NCI-H1417 (cell line): ENCODE results near the gene PTPRT.

Experiments used
- DNase-seq, 3 experiments: peaks; one replicate each; lab custom pipeline; 2025; lab: John Stamatoyannopoulos, UW

The PTPRT gene

DNA sequence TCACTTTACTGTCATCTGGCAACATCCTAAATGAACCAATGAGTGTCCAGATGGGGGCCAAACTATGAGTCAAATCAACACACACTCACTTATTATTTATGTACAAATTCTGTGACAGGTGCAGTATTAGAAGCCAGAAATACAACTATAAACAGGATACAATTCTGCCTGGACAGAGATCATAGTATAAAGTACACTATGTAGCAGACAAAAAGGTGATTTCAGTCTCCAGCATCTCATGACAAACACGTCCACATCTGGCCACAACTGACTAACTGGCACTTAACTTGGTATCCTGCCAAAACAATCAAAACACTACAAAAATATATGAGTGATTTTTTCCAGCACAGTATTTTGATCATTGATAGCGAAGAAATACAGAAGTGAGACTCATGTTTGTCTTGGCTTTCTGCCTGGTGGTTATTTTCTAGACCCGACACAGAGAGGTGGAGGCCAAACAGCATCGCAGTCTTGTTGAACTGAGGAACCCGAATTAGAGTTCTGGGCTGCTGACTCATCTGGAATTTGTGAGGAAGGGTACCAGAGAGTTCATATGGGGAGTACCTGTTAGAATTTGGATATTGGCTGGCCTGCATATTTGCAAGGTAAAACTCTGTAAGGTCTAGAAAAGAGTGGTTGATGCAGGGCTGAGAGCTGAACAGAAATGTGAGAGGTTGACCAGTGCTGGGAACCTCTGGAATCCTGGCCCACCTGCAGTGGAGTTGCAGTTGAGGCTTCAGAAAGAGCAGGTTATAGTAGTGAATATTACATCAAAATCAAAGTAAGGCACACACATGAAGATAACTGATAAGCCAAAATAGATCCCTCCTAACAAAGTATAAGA is 475.2 kb downstream of the PTPRT start:
- peak in 2 of 3 experiments; percentile 28 to 65 for DNase-seq

DNA sequence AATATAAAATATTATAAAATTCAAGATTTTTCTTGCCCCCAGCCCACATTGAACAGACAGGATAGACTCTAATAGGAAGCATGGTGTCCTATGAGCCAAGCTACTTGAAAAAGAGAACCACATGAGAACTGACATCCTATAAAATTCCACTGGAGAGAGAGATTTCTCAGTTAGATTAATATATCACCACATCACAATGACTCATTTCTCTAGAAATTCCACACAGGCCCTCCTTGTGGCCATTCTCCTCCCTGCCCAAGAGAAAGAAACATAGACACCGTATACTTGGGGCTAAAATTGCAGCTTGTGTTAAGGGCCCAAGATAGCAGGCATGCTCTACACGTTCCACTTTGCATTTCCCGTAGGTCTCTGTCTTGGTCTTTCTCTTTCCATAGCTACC is 481.4 kb downstream of the PTPRT start:
- no peak for DNase-seq

DNA sequence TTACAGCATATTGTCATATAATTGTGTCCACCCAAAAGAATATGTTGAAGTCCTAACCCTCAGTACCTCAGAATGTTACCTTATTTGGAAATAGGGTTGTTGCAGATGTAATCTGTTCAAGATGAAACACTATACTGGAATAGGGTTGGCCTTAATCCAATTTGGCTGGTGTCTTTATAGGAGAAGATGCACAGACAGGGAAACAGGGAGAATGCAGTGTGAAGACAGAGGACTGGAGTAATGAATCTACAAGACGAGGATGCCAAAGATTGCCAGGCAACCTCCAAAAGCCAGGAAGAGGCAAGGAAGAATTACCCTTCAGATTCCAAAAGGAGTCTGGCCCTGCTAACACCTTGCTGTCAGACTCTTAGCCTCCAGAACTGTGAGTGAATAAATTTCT is 482.9 kb downstream of the PTPRT start:
- DNase-seq = no peak

DNA sequence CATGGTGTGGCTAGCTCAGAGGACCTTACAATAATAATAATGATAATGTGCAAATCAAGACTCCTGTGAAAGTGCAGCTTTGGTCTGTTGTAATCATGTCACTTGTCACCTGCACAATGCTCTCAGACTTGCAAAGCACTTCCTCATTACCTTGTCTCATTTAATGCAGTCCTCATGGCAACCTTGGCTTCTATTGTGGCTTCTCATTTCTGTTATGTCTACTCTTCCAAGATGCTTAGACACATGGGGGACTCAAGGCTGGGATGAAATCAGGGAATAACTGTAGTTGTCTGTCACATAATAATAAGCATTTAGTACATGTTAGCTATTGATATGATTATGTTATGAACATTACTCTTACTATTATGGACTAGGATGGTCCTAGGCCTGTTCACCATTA is 484.2 kb downstream of the PTPRT start:
- DNase-seq = no peak

DNA sequence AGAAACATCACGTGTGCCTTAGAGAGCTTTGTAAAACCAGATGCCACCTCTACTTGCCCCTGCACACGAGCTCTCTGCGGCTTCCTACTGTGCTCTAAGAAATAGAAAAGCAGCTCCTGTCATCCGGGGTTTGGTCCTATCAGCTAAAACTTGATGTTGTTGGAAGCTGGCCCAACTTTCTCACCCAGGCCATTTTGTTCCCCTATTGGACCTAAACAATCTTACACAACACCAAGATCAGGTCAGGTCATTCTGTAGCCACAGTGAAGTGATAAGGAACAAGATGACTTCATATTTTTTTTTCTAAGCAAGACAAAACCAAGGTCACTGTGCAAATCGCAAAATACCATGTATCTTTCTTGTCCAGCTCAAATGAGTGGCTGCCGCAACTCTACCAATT is 486.0 kb downstream of the PTPRT start:
- no peak for DNase-seq

DNA sequence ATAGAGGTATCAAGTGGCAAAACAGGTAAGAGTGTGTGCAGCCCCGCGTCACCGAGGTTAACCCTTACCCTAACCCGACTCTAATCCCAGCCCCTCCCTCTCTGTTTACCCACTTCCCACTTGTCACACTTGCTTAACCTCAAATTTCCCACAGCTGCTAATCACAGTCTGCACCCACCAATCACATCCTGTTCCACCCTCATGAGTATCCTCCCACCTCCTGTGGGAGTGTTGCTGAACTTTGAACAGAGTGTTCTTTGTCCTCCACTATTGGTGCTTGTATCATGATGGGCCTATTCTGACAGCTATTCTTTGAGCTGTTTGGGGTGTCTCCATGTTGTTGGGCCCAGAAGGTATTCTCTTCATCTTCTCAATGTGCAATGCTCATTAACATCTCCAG is 487.8 kb downstream of the PTPRT start:
- DNase-seq = no peak

DNA sequence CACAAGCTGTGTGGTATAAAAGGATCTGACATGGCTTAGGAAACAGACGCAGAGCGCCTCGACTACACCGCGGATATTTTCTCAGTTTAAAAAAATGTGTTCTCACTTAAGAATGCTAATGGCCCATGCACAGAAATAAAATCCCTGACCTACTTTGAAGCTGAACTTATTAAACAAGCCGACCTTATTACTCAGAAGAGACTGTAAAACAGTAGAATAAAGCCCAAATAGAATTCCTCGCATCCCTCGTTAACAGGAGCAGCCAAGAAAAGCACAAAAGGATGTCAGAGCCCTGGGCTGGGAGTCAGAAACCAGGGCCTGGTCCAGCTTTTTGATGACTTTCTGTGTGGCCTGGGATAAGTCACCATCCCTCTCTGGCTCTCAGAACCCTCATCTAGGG is 489.3 kb downstream of the PTPRT start:
- no peak for DNase-seq

DNA sequence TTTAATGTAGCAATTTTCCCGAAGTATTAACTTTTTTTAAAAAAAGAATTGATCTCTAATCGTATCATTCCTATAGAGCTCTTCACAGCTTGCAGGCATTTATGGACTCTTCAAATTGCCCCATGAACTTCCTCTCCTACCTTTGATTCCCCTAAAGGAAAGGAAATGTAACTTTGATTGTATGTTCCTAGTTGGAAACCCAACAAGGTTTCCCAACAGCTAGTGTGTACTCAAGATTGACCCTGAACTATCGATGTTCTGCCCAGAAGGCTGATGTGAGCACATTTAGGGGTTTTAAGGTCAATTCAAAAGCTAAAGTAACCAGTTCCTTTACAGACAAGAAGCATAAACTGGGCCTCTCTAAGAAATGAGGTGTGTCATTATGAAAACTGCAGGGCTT is 491.7 kb downstream of the PTPRT start:
- DNase-seq = no peak

DNA sequence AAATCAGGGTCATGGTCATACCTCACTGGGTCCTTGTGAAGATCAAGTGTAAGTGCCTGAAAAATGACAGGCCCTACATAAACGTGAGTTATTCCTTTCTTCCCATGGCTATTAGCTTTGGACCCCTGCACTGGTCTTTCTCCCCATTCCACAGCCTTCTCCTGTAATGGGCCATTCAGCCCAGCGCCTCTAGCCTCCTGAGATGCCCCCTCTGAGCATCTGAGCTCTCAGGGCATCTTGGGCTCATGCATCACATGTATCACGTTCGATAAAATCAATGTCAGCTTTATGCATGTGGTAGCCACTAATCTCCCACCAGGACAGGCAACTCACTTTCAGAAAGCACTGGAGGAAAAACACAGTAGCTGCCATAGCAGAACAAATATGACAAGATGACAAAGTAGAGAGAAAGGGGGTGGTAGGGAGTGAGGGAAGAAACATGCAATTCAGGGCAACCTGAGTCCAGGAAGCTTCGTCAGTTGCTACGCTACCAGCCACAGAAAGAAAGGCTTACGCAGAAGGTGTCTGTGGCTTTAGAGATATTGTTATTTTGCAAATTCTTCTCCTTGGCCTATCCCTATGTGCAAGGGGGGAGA is 498.8 kb downstream of the PTPRT start:
- DNase-seq = no peak

DNA sequence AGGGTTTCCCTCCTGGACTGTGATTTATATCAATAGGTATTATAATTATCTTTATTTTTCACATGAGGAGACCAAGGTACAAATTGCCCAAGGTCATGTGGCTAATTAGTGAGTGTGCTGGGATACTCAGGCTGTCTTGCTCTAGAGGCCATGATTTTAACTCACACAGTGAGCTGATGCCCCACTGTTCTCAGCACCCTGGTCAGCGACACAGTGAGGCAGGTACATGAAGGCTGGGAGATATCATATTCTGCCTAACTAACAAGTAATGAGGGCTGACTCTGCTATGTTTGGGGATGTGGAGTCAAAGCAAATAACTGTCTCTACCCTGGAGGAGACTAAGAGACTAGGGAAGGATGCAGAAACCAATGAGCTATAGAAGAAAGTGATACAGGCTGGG is 501.1 kb downstream of the PTPRT start:
- peak in 1 of 3 experiments; percentile 52 for DNase-seq

DNA sequence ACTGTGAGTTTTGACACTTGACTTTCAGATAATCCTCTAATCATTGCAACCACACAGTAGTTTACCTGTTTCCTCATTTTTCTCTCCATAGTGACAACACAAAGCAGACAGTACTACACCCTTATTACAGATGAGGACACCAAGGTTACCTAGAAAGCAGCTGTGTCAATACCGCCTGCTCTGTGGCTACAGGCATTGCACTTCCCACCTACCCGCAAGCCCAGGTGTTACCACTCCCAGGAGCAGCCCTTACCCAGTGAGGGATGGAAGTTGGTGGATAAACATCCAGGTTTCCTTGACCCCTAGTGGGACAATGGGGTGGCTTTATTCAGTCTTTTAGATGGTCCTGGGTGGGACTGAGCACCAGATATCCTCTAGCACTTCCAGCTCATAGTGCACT is 503.6 kb downstream of the PTPRT start:
- DNase-seq = peak in 2 of 3 experiments; percentile 45 to 70

DNA sequence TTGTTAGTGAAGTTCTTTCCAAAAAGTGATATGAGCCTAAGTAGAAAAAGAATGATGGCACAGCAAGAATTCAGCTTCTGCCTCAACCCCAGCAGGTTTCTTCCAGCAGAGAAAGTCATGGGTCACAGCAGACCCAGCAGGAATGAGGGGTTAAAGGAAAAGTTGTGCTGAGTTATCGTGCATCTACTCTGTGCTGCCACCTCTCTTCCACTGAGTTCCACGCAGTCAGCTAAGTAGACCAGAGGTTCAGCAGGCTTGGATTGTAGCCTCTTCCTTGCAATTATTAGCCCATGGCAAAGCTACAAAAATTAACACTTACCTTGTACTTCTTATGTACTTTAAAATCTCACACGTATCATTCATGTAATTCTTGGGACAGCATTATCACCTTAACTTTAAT is 510.8 kb downstream of the PTPRT start:
- DNase-seq = no peak

DNA sequence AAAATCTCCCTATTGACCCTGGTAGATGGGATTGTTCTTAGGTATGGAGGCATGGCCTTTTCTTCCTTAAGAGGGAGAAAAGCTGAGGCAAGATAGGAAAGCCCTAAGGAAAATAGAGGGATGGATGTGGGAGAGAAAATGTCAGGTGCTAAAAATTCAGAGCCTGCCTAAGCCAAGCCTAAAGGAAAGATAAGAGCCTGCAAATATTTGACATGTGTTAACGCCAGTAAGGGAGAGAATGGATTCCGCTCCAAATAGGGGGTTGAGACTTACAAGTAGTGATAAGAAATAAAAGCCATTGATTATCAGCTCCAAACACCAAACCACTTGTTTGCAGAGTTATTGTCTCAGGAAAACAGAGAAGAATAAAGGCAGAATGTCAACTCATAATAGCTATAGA is 533.6 kb downstream of the PTPRT start:
- no peak for DNase-seq

DNA sequence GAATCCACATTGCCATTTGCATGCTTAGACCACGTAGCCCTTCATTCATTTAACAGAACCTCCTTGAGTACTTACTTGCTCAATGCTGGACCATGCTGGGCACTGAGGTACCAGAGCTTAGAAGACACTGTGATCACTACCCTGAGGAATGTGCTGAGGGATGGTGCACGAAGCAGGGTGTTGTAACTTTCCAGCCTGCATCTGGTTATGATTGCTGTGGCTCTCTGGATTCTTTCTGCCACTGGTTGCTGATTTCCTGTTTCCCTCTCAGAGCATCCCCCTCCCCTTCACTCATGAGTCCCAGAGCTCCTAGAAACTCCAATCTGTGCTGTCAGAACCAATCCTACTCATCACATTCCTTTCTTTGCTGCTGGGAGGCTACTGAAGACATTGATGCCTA is 537.4 kb downstream of the PTPRT start:
- no peak for DNase-seq

DNA sequence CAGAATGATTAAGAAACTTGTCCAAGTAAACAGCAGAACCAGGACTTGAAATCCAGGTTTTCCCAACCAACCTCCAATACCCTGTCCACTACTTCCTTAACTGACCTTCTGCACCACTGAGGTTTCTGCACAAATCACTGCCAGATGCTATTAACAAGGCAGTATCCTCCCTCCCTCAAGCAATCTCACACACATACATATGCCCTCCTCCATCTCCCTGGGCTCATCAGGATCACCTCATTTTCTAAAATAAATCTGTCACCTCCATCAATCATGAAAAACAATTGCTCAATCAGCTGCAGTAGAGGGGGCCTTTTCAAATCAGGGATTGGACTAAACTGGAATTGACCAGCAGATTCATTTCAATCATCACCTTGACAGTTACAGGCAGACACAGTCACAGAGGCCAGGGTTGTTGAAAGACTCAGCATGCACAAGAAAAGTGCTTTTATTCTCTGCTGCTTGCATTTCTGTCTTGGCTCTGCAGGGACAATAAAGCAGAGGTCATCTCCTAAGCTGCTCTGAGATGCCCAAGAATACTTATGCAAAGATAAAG is 539.4 kb downstream of the PTPRT start:
- DNase-seq = peak in 1 of 3 experiments; percentile 31

DNA sequence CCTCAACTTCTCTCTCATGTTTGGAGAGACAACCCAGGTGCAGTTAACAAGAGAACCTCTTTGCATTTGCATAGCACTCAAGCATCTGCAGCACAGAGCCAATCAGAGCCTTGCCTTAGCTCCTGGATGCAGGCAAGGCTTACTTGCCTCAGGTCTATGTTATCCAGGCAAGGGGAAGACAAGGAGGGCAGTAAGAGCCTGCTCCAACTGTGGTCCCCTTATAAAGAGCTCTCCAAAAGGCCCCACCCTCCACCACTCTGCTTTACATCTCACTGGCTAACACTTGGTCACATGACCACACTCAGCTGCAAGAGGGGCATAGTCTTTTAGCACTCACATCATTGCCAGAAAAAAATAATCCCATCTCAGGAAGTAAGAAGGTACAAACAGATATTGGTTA is 540.0 kb downstream of the PTPRT start:
- no peak for DNase-seq

DNA sequence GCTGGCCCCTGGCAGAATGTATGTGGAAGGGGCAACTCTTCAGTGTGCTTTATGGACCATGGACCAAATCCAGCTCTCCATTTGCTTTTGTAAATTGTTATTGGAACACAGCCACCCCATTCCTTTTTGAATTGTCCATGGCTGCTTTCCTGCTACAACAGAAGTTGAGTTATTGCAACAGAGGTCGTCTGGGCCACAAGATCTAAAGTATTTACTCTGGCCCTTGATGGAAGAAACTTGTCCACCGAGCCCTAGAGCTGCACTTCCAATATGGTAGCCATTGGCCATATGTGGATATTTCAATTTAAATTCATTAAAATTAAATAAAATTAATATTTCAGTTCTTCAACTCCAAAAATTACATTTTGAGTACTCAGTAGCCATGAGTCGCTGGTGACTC is 543.5 kb downstream of the PTPRT start:
- DNase-seq = no peak

DNA sequence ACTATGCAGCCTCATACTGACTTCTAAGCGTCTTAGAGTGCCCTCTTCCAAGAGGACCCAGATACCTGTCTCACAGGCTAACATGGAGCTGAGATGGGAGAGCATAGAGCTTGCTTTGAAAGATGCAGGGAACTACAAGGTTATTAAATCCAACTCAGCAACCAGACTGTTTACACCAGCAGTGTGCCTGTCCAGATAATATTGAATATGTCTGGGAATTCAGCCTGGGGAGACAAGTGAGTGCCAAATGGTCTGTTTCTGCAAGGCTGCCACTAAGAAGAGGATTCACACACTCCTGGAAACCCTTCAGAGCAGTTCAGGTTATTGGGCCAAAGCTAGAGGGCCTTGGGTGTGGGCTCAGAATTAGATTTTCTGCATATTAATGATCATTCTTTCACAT is 547.8 kb downstream of the PTPRT start:
- no peak for DNase-seq

DNA sequence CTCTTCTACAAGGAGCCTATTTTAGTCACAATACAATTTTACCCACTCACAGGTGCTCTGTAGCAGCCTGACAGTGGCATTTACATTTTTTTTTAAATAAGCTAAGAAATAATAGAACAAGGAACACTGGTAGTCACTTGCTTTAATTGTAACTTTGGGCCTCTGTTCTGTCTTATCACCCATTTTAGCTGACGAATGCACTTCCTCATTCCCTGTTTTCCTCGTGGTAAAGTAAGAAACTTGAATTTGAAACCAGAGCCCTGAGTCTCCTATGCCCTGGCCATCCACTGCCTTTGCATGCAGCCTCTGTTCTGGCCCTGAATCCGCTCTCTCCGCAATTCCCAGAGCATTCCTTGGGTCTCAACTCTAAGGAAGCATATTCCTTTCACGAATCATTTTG is 550.6 kb downstream of the PTPRT start:
- no peak for DNase-seq

DNA sequence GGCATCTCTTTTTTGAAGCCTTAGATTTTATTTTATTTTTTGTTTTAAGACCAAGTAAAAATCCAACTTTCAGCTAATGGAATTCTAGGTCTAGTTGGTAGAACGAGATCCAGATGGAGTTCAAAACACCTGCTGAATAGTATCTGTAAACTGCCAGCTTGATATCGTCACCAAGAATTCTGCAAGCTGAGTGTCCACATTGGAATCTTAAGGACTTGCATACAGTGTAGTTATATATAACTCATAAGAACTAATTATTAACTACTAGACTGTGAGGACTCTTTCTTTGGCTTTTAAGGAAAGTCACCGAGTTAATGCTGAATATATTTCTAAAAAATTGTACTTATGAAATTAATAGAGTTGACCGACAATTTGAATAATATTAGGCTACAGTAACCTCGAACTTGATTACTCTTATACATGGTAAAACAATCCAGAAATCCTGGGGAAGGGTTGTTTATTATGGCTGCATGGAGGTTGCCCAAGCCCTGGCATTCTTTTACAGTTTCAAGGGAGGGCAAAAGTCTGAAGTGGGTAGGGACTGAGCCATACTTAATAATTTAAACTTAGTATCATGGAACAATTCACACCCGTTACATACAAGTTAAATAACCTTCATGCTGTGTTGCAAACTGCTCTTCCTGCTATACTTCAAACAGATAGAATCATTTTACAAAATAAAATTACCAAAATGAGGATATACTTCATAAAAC is 553.9 kb downstream of the PTPRT start:
- no peak for DNase-seq

DNA sequence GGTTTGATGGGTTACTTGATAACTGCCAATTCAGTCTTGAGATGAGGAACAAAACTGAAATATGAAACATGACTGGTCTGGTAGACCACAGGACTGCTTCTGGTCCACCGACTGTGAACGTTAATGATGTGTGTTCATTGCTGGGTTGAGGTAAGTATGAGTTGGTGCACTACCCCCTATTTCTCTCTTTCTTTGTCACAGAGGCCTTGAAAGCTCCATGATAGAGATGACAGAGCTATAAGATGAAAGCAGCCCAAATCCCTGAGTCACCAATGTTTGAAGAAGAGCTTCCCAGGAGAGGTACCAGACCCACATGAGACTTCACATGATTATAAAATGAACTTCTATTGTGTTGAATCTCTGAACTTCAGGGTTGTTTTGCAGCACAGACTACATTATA is 555.5 kb downstream of the PTPRT start:
- no peak for DNase-seq

DNA sequence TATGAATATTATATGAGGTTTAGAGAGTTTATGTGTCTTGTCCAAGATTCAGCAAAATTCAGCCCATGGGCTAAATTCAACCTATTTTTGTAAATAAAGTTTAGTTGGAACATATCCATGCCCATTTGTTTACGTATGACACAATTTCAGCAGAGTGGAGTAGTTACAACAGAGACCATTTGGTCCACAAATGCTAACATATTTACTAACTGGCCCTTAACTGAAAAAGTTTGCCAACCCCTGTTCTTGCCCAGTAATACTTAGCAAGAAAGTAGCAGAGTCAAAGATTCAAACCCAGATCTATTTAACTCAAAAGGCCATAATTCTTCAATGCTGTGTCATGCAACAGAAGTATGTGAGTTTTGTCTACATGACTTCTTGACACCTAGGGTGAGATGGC is 561.0 kb downstream of the PTPRT start:
- DNase-seq = no peak

DNA sequence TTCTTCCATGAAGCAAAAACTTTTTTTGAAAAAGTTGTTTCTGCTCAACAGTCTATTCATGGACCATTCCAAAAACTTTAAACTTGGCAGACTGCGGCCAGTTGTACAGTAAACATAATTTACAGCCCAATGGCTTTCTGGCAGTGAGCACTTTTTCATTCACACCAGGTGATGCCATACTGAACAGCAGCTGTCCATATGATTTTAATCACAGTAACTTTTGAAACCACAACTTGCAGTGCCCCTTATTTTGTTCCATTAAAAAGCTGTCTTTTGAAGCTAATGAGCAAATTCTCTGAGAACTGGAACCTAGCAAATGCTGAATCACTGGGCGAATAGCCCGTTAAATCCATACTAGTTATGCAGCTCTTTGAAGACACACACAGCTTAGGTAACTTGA is 576.6 kb downstream of the PTPRT start:
- DNase-seq = no peak
